Activated CD4-positive, alpha-beta T cell treated with anti-CD3 and anti-CD28 coated beads, Interleukin-10, Interleukin-2, amounts not matched to agents 100 ng/mL and 50 ng/mL, durations not matched to agents 16 hours and 8 hours (primary cell): ENCODE measurements around the gene CLCA4.
A peak's percentile ranks its signal among the peaks of the same experiment; 100 is the strongest.
"Not testable (repeated sequence)": the region's sequence is repeated elsewhere in the genome, so short reads cannot be mapped to it uniquely, and the experiment has no call there.

Source experiments
- DNase-seq: peaks from one replicate; pipeline ENCODE4 v3.0.0-alpha.2; 2020

The CLCA4 gene

GRCh38 chr1:86537928-86538695 lies 8.8 kb upstream of the CLCA4 start:
- no peak for DNase-seq

GRCh38 chr1:86538775-86539174 lies 8.1 kb upstream of the CLCA4 start:
- no peak for DNase-seq

GRCh38 chr1:86541859-86542258 lies 5.0 kb upstream of the CLCA4 start:
- no peak for DNase-seq

GRCh38 chr1:86542631-86543030 lies 4.2 kb upstream of the CLCA4 start:
- DNase-seq = no peak

DNA sequence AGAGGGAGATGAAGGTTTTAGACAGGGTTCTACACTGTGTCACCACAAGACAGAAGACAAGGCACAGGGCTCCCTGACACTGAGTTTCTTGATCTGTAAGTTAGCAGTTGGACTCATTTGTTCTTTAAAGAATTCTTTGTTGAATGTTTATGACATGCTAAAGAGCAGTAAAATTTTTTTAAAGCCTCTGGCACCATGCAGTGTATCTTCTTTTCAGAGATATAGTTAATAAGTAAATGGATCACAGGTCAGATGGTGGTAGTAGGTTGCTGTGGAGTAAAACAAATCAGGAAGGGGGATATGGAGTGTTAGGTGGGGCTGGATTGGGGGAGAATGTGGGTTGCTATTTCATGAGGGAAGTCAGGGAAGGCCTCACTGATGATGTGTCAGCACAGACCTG lies 2.0 kb downstream of the CLCA4 start:
- DNase-seq = no peak

- no peak for DNase-seq
Measured at GRCh38 chr1:86551305-86551704, 4.4 kb downstream of the CLCA4 start.

DNA sequence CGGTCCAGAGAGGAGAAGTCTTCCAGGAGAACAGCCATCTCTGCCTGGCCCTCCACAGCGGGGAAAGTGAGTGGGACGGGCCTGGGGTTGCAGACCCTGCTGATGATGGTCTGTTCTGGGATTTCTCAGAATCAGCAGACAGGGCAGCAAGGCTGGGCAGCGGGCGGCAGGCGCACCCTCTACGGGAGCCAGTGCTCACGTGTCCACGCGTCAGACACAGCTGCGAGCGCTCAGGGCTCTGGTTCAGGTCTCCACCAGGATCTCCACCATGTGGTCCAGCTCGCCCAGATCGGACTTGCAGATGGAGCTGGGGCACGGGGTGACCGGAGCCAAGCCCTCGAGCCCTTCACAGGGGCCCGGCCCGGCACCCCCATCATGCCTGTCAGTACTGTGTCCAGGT lies 5.5 kb downstream of the CLCA4 start:
- DNase-seq = no peak

GRCh38 chr1:86557739-86558138 lies 10.9 kb downstream of the CLCA4 start:
- no peak for DNase-seq

- DNase-seq = no peak
Measured at GRCh38 chr1:86563849-86564248, 17.0 kb downstream of the CLCA4 start.

DNA sequence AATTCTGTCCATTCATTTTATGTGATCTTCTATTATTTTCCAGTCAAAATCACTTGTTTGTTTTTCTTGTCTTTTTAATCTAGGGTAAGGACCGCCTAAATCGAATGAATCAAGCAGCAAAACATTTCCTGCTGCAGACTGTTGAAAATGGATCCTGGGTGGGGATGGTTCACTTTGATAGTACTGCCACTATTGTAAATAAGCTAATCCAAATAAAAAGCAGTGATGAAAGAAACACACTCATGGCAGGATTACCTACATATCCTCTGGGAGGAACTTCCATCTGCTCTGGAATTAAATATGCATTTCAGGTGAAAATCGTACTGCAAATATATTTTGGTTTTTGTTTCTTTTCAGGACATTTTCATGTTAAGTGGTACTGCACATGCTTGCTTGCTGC lies 20.5 kb downstream of the CLCA4 start:
- no peak for DNase-seq

DNA sequence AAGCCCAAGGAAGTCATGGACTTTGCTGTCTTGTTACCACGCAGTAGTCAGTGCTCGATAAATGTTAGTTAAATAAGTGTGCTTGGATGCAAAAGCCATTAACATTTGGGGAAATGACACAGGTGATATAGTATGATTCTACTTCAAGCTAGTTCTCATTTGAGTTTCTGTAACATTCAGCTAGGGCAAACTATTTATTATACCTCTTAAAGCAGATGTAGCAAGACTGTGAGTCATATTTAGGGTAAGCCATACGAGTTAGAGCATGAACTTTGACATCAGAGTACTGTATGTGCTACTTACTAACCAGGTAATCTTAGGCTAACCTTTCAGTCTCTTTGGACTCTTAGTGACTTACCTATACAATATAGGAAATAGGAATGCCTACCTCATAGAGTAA lies 21.0 kb downstream of the CLCA4 start:
- no peak for DNase-seq

DNA sequence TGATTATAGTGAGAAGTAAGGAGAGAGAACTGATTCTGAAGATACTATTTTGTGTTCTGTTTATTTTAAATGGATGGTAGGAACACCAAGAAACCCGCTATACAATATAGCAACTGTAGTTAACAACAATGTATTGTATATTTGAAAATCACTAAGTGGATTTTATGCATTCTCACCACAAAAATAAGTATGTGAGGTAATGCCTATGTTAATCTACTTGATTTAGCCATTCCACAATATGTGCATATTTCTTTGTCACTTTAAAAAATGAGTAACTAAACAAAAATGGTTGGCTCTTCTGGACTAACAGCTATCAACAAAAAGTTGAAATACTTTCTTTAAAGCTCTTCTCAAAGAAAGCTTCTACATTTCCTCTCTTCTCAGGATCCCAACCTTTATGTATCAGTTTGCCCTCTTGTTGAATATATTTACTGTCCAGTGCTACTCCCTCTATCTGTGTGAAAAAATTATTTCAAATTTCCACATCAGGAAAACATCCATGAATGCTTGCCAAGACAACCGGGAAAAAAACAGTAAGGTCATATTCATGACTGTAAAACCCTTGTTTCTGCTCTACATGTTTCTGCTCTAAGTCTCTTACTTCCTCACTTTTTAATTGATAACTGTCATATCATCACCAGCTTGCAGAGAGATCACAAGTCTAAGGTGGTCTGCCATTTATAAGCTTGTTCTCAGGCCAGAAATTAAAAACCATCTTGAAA lies 27.0 kb downstream of the CLCA4 start:
- DNase-seq = no peak

- no peak for DNase-seq
Measured at GRCh38 chr1:86581231-86581630, 34.4 kb downstream of the CLCA4 start.

DNA sequence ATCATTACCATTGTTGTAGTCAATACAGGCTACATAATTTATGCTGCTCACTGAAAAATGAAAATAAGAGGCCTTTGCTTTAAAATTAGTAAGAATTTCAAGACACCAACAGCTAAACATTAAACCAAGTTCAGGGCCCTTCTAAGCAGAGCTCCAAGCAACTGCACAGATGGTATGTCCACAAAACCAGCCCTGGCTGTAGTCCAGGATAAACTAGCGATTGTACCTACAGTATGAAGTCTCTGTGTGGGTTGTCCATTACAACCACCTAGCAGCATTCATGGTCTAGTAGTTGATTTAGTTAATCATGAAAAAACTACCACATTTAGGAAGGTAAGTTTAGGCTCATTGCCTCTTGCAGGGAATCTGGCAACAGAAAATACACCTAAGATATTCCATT lies 35.3 kb downstream of the CLCA4 start:
- DNase-seq = no peak

- no peak for DNase-seq
Measured at GRCh38 chr1:86583032-86583431, 36.2 kb downstream of the CLCA4 start.

GRCh38 chr1:86583593-86583992 lies 36.7 kb downstream of the CLCA4 start:
- DNase-seq = no peak

GRCh38 chr1:86594284-86594770 lies 47.4 kb downstream of the CLCA4 start:
- DNase-seq = no peak

- no peak for DNase-seq
Measured at GRCh38 chr1:86596224-86596623, 49.3 kb downstream of the CLCA4 start.

GRCh38 chr1:86596741-86597290 lies 49.9 kb downstream of the CLCA4 start:
- DNase-seq = no peak

DNA sequence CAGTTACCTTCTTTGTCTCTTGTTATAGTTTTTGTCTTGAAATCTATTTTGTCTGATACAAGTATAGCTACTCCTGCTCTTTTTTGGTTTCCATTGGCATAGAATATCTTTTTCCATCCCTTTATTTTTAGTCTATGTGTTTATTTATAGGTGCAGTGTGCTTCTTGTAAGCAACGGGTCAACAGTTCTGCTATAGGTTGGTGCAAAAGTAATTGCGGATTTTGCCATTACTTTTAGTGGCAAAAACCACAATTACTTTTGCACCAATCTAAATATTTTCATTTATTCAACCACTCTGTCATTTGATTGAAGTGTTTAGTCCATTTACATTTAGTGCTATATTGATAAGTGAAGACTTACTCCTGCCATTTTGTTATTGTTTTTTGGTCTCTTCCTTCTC lies 59.2 kb downstream of the CLCA4 start:
- not testable (repeated sequence) for DNase-seq

DNA sequence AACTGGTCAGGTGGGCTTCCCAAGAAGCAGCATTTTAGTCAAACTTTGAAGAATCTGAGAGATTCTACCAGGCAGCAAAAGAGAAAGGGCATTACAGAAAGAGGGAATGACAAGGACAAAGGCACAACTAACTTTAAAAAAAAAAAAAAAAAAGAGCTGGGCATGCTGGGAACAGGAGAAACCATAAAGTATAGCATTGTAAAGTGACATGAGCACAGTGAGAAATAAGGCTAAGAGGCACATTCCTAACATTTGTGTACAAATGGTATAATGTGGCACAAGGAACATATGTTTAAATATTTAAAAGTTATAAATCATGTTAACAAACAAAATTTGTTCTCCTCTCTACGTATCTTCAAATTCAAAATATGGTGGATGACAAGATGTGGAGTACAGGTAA lies 69.6 kb downstream of the CLCA4 start:
- DNase-seq = no peak

- DNase-seq = peak; percentile 57
Measured at GRCh38 chr1:86616871-86617270, 70.0 kb downstream of the CLCA4 start.

GRCh38 chr1:86618358-86618757 lies 71.5 kb downstream of the CLCA4 start:
- no peak for DNase-seq

DNA sequence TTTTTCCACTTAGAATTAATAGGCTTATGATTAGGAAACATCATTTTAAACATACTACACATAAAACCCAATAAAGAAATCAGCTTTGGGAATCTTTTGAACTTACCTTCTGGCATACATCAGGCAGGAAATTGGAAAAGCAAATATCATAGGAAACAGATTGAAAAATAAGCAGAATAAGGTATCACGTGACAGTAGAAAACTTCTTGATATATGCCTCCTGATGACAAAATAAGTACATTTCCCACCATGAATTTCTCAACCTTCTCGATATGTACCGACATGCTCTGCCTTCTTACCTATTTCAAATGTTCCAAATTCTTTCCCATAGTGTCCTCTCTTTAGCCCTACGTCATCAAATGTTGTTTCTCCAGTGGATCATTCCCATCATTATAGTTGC lies 72.4 kb downstream of the CLCA4 start:
- DNase-seq = no peak
